ENCODE data around the gene RALGPS2. TPM values are rescaled to one million over a fixed set of nuclear protein-coding genes. Genes with fewer than 3 reads are reported as not detected.

RALGPS2 gene
- total RNA-seq, 6 experiments from 2014 or later, result 21.0 to 38.3 (median 28.4) TPM

- Histone ChIP-seq H3K9me3 (no peaks in the 10 kb centered on the region), H3K4me3 (peak overlapping the region; percentile 9 to 83 (median 80)), H3K27ac (peak overlapping the region; percentile 71 to 96 (median 94)), H3K36me3 (no peaks in the 10 kb centered on the region), H3K4me1 (peaks cover 0 to 12% (median 0%) of the 10 kb centered on the region in 4 donors), H3K27me3 (no peaks in the 10 kb centered on the region)
- ATAC-seq, result no peak
- intact Hi-C loops (cut with DNase I), result no loop called here
- WGBS (ENCODE audit: insufficient coverage, low coverage, low lambda C conversion rate, missing lambda C conversion rate), result 24% methylated on average over 11 of the region's 11 CpGs
- TF ChIP-seq POLR2A (IDR thresholded peaks at IDR 0.05), result no peak
- TF ChIP-seq, protein P1, sequence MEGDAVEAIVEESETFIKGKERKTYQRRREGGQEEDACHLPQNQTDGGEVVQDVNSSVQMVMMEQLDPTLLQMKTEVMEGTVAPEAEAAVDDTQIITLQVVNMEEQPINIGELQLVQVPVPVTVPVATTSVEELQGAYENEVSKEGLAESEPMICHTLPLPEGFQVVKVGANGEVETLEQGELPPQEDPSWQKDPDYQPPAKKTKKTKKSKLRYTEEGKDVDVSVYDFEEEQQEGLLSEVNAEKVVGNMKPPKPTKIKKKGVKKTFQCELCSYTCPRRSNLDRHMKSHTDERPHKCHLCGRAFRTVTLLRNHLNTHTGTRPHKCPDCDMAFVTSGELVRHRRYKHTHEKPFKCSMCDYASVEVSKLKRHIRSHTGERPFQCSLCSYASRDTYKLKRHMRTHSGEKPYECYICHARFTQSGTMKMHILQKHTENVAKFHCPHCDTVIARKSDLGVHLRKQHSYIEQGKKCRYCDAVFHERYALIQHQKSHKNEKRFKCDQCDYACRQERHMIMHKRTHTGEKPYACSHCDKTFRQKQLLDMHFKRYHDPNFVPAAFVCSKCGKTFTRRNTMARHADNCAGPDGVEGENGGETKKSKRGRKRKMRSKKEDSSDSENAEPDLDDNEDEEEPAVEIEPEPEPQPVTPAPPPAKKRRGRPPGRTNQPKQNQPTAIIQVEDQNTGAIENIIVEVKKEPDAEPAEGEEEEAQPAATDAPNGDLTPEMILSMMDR (IDR thresholded peaks at IDR 0.05), result no peak
- no peak for DNase-seq
Observed at GRCh38 chr1:178727014-178727895, 2.2 kb downstream of the RALGPS2 start.

GRCh38 chr1:178733972-178734371, 8.9 kb downstream of the RALGPS2 start:
- DNase-seq (no peak), ATAC-seq (no peak)
- intact Hi-C loops (cut with DNase I), result no loop called here
- Histone ChIP-seq H3K36me3 (peaks cover 0 to 3% (median 0%) of the 10 kb centered on the region in 4 donors), H3K27ac (no peak overlapping the region), H3K27me3 (no peaks in the 10 kb centered on the region), H3K4me1 (peaks cover 0 to 5% (median 0%) of the 10 kb centered on the region in 4 donors), H3K4me3 (no peak overlapping the region), H3K9me3 (no peaks in the 10 kb centered on the region)
- WGBS (ENCODE audit: insufficient coverage, low coverage, low lambda C conversion rate, missing lambda C conversion rate), result 89% methylated on average over 4 of the region's 5 CpGs
- no peak for TF ChIP-seq POLR2A (IDR thresholded peaks at IDR 0.05)
- TF ChIP-seq, protein P1 (IDR thresholded peaks at IDR 0.05), result no peak

- H3K27me3 ChIP-seq, result no peaks in the 10 kb centered on the region
- no peak overlapping the region for H3K4me3 ChIP-seq
- H3K4me1 ChIP-seq, result peaks cover 0 to 7% (median 0%) of the 10 kb centered on the region in 4 donors
- peaks cover 0 to 3% (median 0%) of the 10 kb centered on the region in 4 donors for H3K36me3 ChIP-seq
- DNase-seq, result no peak
- no peak for ATAC-seq
- intact Hi-C loops (cut with DNase I), result no loop called here
- no peaks in the 10 kb centered on the region for H3K9me3 ChIP-seq
- peak overlapping the region in 1 of 3 donors; percentile 3 for H3K27ac ChIP-seq
- 82% methylated on average over 1 of the region's 1 CpG for WGBS (ENCODE audit: insufficient coverage, low coverage, low lambda C conversion rate, missing lambda C conversion rate)
- no peak for TF ChIP-seq POLR2A (IDR thresholded peaks at IDR 0.05)
- TF ChIP-seq, protein P1 (IDR thresholded peaks at IDR 0.05), result no peak
Observed at GRCh38 chr1:178738780-178739179, 13.7 kb downstream of the RALGPS2 start.

DNA sequence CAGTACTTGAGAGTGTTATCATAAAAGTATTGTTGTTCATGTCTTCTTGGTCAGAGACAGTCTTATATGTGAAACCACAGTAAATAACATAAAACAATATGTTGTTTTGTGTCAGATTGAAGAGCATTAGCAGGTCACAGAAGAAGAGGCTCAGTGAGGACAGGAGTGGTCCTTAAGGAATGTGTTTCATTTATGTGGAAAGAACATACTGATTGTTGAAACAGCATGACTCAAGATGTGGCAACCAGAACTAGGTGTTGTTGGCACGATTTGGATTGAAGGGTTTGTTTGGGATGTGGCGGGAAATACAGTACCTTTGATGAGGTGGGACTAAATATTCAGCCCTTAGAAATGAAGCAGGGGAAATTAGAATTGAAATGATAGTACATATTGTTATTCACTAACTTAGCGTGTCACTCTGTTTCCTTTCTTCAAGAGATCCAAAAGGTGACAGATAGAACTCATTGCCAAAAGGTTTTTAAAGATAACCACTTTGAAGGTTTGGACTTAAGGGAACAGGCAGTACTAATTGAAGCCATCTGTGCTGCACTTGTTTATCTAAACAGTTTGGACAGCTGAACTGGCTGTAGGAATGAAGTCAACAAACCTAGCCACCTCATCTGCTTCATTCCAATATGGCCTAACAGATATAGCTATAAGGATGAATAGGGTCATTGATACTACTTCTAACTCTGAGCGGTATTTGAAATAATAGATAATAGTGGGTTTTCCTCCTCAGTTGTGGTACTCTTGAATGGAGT, 14.4 kb downstream of the RALGPS2 start:
- Histone ChIP-seq H3K4me3 (no peak overlapping the region), H3K36me3 (peaks cover 0 to 3% (median 0%) of the 10 kb centered on the region in 4 donors), H3K27me3 (no peaks in the 10 kb centered on the region), H3K4me1 (peaks cover 0 to 7% (median 0%) of the 10 kb centered on the region in 4 donors), H3K27ac (peak overlapping the region in 1 of 3 donors; percentile 3), H3K9me3 (no peaks in the 10 kb centered on the region)
- DNase-seq, result no peak
- ATAC-seq, result peak; percentile 34 to 62 (median 49)
- 63% methylated on average over 4 of the region's 4 CpGs for WGBS (ENCODE audit: insufficient coverage, low coverage, low lambda C conversion rate, missing lambda C conversion rate)
- intact Hi-C loops (cut with DNase I), result no loop called here
- TF ChIP-seq, protein P1 (IDR thresholded peaks at IDR 0.05), result no peak
- TF ChIP-seq POLR2A (IDR thresholded peaks at IDR 0.05), result no peak

Measured in right lobe of liver (tissue), 6 donors.